ENCODE data around the gene RAB6B. TPM values are rescaled to one million over a fixed set of nuclear protein-coding genes. Genes with fewer than 3 reads are reported as not detected.

RAB6B gene
- total RNA-seq, 1 experiment from 2014 or later, result 14.1 TPM

GRCh38 chr3:133792171-133792763 lies 103.4 kb downstream of the RAB6B start:
- H2AFZ ChIP-seq (ENCODE audit: low read depth, low read length, poor library complexity, severe bottlenecking), result no peak overlapping the region
- H3K36me3 ChIP-seq (ENCODE audit: control insufficient read depth in 1 of 2, insufficient read depth in 2 of 2, low read length in 2 of 2), result no peaks in the 10 kb centered on the region; a peak in 1 of 4 replicates
- ATAC-seq (no peak), DNase-seq (ENCODE audit: low read depth, low spot score) (peak; percentile 39)
- ChIA-PET CTCF (no interaction called here), RAD21 (ENCODE audit: low non-redundant PET in 1 of 2, low total read pairs in 2 of 2, uncharacterized antibody in 2 of 2, unreplicated experiment in 2 of 2) (interaction anchor here in 1 of 2 experiments (0.6 kb wide), 1 partner anchor 16 kb away, joined by 3 read pairs; no protein-coding TSS in a partner anchor), POLR2A (no interaction called here)
- H3K27ac ChIP-seq (ENCODE audit: low read depth, low read length), result no peak overlapping the region
- H3K27me3 ChIP-seq (ENCODE audit: insufficient read depth, low read length), result no peaks in the 10 kb centered on the region
- H3K4me1 ChIP-seq (ENCODE audit: control insufficient read depth in 1 of 2, insufficient read depth in 2 of 2, low read length in 2 of 2), result no peaks in the 10 kb centered on the region
- TF ChIP-seq CBX3 (IDR thresholded peaks at IDR 0.05; ENCODE audit: low read depth) (peak; percentile 58; the same call in 1 of the 2 replicates), ZNF274 (IDR thresholded peaks at IDR 0.05; ENCODE audit: low read depth, low read length) (no peak)
- BruUV-seq (replicated peaks), result no TSS peak
- H3K9me3 ChIP-seq (ENCODE audit: control insufficient read depth in 1 of 2, insufficient read depth in 1 of 2, low read depth in 1 of 2, low read length in 2 of 2), result peaks cover 6% of the 10 kb centered on the region in 2 experiments; a peak in 1 of 4 replicates
- H3K79me2 ChIP-seq (ENCODE audit: insufficient read depth, low read length), result no peaks in the 10 kb centered on the region
- H3K9me2 ChIP-seq (ENCODE audit: insufficient read depth), result no peaks in the 10 kb centered on the region
- intact Hi-C loops (cut with micrococcal nuclease), result no loop called here
- no peaks in the 10 kb centered on the region for H4K20me1 ChIP-seq (ENCODE audit: insufficient read depth)
- no peak overlapping the region for H3K9ac ChIP-seq (ENCODE audit: low read length)
- H3K4me3 ChIP-seq (replicated peaks in 1 of 2; ENCODE audit: low read depth in 1 of 2, low read length in 2 of 2), result no peak overlapping the region
- H3K4me2 ChIP-seq (ENCODE audit: low read length), result no peak overlapping the region

- Histone ChIP-seq H3K4me1 (ENCODE audit: control insufficient read depth in 1 of 2, insufficient read depth in 2 of 2, low read length in 2 of 2) (no peaks in the 10 kb centered on the region), H3K36me3 (ENCODE audit: control insufficient read depth in 1 of 2, insufficient read depth in 2 of 2, low read length in 2 of 2) (no peaks in the 10 kb centered on the region; a peak in 1 of 4 replicates), H2AFZ (ENCODE audit: low read depth, low read length, poor library complexity, severe bottlenecking) (no peak overlapping the region), H4K20me1 (ENCODE audit: insufficient read depth) (no peaks in the 10 kb centered on the region), H3K27me3 (ENCODE audit: insufficient read depth, low read length) (no peaks in the 10 kb centered on the region), H3K9me3 (ENCODE audit: control insufficient read depth in 1 of 2, insufficient read depth in 1 of 2, low read depth in 1 of 2, low read length in 2 of 2) (peaks cover 6% of the 10 kb centered on the region in 2 experiments; a peak in 1 of 4 replicates), H3K27ac (ENCODE audit: low read depth, low read length) (no peak overlapping the region), H3K9ac (ENCODE audit: low read length) (no peak overlapping the region), H3K4me2 (ENCODE audit: low read length) (no peak overlapping the region), H3K9me2 (ENCODE audit: insufficient read depth) (no peaks in the 10 kb centered on the region), H3K79me2 (ENCODE audit: insufficient read depth, low read length) (no peaks in the 10 kb centered on the region), H3K4me3 (replicated peaks in 1 of 2; ENCODE audit: low read depth in 1 of 2, low read length in 2 of 2) (no peak overlapping the region)
- ChIA-PET RAD21 (ENCODE audit: low non-redundant PET in 1 of 2, low total read pairs in 2 of 2, uncharacterized antibody in 2 of 2, unreplicated experiment in 2 of 2) (no interaction called here), POLR2A (no interaction called here), CTCF (no interaction called here)
- intact Hi-C loops (cut with micrococcal nuclease), result no loop called here
- no TSS peak for BruUV-seq (replicated peaks)
- ATAC-seq (no peak), DNase-seq (ENCODE audit: low read depth, low spot score) (no peak)
- TF ChIP-seq JUND (IDR thresholded peaks at IDR 0.05) (no peak), SIN3A (IDR thresholded peaks at IDR 0.05; ENCODE audit: low read depth) (no peak), FOSL1 (IDR thresholded peaks at IDR 0.05; ENCODE audit: low read depth) (no peak), CTCF (IDR thresholded peaks at IDR 0.05 in 2 of 3, conservative IDR thresholded peaks at IDR 0.05 in 1 of 3; ENCODE audit: borderline replicate concordance in 1 of 3, insufficient read depth in 1 of 3, low read depth in 2 of 3, low read length in 2 of 3) (no peak), SP1 (IDR thresholded peaks at IDR 0.05; ENCODE audit: low read depth) (no peak), SRF (IDR thresholded peaks at IDR 0.05; ENCODE audit: low read depth) (no peak), EGR1 (IDR thresholded peaks at IDR 0.05; ENCODE audit: low read depth) (no peak), POLR2AphosphoS5 (IDR thresholded peaks at IDR 0.05; ENCODE audit: low read depth, low read length) (no peak), ZBTB33 (IDR thresholded peaks at IDR 0.05; ENCODE audit: extremely low read depth, insufficient replicate concordance, low read length) (no peak), ZFX (IDR thresholded peaks at IDR 0.05) (no peak), MAX (IDR thresholded peaks at IDR 0.05) (no peak)
Measured at GRCh38 chr3:133788024-133788423, 107.7 kb downstream of the RAB6B start.

All from HCT116 (cell line).